Inflammatory macrophage treated with lipopolysaccharide for 4 hours (primary cell): ENCODE data around the gene COL11A2.
"Not testable (repeated sequence)": the region's sequence is repeated elsewhere in the genome, so short reads cannot be mapped to it uniquely, and the experiment has no call there.

Source experiments
- DNase-seq: peaks from one replicate; pipeline ENCODE4 v3.0.0-alpha.2; 2020

COL11A2 gene

GRCh38 chr6:33192105-33192646 is at the start of gene COL11A2:
Gene COL11A2 (minus strand): TSS chr6:33192467. CDS start chr6:33192240, 227 bp downstream.
- DNase-seq = no peak

GRCh38 chr6:33241968-33242367 is 49.7 kb upstream of the COL11A2 start:
- DNase-seq = no peak

DNA sequence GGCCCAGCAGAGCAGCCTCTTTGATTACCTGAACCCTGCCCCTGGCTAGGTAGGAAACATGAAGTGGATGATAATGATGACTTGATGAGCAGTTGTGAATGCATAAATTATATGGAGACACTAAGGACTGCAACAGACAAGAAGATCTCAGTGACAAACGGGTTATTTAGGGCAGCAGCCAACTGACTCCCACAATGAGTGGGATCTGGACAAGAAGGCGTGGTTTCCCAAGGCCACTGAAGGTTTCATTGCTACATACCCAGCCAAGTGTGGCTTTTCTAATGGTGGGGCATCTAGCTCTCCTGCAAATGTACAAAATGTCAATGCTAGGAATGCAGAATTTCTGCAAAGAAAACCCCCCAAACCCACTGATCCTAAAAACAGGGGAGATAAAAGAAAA is 45.5 kb upstream of the COL11A2 start:
- DNase-seq = no peak

GRCh38 chr6:33236852-33237251 is 44.6 kb upstream of the COL11A2 start:
- DNase-seq = no peak

DNA sequence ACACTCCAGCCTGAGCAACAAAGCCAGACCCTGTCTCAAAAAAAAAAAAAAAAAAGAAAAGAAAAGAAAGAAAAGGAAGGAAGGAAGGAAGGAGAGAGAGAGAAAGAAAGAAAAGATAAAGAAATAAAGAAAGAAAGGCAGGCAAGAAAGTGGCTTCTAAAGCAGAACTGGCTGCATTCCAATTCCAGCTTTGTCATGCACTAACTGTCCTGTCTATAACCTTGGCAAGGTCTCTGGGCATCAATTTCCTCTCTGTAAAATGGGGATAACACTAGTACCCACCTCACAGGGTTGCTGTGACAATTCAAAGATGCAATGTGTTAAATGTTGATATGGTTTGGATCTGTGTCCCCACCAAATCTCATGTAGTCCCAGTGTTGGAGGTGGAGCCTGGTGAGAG is 44.1 kb upstream of the COL11A2 start:
- no peak for DNase-seq

GRCh38 chr6:33235221-33235634 is 43.0 kb upstream of the COL11A2 start:
- DNase-seq = no peak

- not testable (repeated sequence) for DNase-seq
Observed at GRCh38 chr6:33226503-33227120, 34.3 kb upstream of the COL11A2 start.

GRCh38 chr6:33217681-33218080 is 25.4 kb upstream of the COL11A2 start:
- DNase-seq = no peak

DNA sequence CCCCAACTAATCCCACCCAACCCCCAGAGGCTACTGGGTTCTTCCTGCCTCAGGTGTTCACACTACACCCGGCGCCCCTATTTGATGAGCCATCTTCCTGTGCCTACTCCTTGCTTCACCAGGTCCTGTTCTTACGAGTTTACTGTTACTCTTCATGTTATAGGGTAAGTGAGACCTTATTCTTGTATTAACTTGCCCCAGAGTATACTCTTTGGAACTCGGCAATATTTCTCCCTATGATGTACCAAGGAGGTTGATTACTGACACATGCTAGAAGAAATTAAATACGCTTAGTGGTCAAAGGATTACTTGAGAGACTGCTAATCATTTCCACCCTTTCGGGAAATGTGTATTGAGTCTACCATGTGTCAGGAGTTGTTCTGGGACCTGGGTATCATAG is 25.0 kb upstream of the COL11A2 start:
- DNase-seq = no peak

DNA sequence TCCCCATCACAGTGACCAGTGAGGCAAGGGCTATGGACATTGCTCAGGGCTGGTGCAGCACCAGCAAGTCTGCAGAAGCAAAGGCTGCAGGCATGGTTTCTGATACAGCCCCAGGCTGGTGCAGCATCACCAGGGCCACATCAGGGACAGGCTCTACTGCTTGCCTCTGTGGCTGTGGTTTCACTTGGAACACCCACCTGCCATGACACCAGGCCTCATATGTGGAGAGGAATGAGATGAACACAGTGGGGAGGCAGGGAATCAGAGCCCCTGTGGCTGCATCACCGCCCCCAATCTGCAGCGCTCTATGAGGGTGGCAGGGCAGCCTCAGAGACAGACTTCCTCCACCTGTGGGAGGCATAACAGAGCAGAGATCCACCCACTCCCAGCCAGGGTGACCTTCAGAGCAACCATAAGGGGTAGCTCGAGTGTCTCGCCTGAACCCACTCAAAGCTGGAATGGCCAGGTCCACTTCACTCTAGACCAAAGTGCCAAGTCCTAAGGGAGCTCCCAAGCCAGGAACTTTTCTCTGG is 23.9 kb upstream of the COL11A2 start:
- DNase-seq = no peak

DNA sequence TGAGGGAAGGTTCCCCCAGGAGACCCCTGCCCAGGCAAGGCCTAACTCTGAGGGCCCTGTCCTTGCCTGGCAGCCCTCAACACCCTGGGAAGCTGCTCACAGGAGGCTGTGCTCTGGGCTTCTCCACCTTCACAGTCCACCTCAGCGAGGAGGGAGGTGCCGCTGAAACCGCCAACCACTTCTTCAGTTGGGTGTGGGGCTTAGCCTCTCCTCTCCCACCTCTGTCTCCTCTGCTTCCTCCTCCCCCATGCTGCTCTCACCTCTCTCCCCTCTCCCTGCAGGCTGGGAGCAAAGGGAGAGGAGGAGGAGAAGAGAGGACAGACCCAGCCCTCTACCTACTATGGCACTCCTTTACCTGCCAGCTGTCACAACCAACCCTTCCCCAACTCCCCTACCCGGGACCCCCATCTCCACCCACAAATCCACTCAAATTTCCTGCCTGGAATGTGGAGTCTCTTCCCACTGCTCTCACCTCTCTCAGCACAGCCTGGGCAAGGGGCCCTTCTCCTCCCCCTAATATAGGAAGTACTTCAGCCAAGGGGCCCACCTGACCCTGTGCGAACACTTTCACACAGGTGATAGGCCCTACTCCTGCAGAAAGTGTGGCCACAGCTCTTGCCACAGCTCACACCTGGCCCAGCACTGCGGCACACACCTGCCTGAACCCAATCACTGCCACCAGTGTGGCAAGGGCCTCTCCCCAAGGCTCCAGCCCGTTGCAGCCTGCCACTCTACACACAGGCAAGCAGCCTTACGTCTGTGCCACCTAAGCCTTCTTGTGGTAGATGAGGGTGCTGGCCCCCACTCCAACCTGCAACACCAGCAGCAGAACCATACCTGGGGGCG is 23.2 kb upstream of the COL11A2 start:
- DNase-seq = no peak

DNA sequence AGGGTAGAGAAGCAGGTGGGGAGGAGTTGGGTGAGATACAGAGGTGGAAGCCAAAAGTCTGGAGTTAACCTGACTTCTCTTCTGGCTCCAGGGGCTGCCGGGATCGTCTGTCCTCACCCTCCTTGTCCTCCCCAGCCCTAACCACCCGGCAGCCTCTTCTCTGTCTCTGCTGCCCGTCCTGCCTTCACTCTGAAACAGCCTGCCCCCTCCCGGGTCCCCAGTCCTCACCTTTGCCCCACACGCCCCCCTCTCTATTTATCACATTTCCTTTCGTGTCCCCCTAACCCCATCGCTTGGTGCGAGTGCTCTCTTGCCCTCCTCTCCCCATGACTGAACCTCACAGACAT is 21.7 kb upstream of the COL11A2 start:
- DNase-seq = no peak

GRCh38 chr6:33213166-33213988 is 21.1 kb upstream of the COL11A2 start:
- DNase-seq = peak; percentile 29

- no peak for DNase-seq
Observed at GRCh38 chr6:33212857-33213165, 20.5 kb upstream of the COL11A2 start.

GRCh38 chr6:33211666-33212422 is 19.6 kb upstream of the COL11A2 start:
- DNase-seq = no peak

DNA sequence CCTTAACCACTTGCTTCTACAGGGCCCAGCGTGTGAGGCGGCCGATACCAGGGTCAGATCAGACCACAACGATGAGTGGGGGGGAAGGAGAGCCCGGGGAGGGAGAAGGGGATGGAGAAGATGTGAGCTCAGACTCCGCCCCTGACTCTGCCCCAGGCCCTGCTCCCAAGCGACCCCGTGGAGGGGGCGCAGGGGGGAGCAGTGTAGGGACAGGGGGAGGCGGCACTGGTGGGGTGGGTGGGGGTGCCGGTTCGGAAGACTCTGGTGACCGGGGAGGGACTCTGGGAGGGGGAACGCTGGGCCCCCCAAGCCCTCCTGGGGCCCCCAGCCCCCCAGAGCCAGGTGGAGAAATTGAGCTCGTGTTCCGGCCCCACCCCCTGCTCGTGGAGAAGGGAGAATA is 18.9 kb upstream of the COL11A2 start:
- DNase-seq = no peak

- no peak for DNase-seq
Observed at GRCh38 chr6:33209856-33210255, 17.6 kb upstream of the COL11A2 start.

GRCh38 chr6:33208091-33208967 is 16.1 kb upstream of the COL11A2 start, which contains the start of gene RING1:
Gene RING1 (plus strand): TSS chr6:33208500. CDS start chr6:33208823, 323 bp downstream.
- peak; percentile 87 for DNase-seq

GRCh38 chr6:33207552-33208090 is 15.4 kb upstream of the COL11A2 start:
- DNase-seq = peak; percentile 30

DNA sequence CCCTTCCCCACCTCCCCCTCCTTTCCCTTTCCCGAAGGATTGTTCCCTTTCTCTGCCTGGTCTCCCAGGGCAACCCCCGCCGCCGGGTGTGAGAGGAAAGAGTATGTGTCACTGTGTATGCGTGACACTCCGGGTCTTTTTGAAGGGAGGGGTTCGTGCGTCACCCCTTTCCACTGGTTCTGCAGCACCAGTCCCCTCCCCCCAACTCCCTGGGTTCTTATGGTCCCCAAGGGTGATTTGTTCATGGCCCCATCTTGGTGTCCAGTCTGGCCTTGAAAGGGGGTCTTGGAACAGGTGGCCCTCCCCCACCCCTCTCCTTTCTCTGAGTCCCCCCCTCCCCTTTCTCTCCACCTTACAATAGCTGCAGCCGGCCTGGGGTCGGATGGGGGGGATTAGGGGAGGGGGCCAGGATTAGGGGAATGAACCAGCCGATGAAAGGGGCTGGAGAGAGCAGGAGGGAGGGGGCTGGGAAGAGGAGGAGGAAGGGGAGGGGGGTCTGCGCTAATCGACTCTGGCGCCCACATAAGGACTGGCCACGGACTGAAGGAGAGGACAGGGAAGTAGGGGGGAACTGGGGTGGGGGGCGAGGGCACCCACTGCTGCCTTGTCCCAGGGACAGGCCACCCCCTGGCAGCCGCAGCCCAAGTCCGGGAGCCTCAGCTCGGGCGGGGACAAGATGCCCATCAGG is 14.7 kb upstream of the COL11A2 start:
- DNase-seq = no peak
